ENCODE measurements around the gene GLIS1.
"Not testable (repeated sequence)": the region's sequence is repeated elsewhere in the genome, so short reads cannot be mapped to it uniquely, and the experiment has no call there.

Gene GLIS1

DNA sequence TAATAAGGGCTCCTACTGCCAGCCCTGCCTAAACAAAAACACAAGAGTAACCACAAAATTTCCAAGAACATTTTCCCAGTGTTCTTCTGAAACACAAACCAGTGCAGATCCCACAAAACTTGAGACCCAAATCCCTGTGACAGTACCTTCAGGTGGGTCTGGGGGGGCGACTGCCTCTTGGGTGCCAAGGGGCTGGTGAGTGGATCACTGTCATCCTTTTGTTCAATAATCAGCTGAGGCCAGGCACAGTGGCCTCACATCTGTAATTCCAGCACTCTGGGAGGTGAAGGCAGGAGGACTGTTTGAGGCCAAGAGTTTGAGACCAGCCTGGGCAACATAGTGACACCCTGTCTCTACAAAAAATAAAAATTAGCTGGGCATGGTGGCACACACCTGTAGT lies 87.6 kb downstream of the GLIS1 start:
- DNase-seq: no peak

DNA sequence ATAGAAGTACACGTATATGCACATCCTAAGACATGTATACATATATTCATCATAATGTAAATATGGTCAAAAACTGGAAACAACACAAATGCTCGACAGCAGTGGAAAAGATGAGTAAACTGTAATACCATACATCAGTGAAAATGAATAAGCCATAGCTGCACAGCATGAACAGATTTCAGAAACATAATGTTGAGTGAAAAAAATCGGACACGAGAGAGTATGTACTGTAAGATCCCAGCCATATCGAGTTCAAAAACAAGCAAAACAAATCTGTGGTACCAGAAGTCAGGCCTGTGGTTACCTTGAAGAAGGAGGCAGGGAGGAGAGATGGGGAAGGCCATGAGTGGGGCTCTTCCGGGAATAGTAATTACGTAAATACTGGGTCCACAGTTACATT lies 90.4 kb downstream of the GLIS1 start:
- no peak for DNase-seq

DNA sequence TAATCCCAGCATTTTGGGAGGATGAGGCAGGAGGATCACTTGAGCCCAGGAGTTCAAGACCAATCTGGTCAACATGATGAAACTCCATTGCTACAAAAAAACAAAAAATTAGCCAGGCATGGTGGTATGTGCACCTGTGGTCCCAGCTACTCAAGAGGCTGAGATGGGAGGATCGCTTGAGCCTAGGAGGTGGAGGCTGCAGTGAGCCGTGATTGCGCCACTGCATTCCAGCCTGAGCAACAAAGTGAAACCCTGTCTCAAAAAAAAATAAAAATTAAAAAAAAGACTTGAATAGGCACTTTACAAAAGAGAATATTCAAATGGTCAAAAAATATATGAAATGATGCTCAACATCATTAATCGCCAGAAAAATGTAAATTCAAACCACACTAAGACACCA lies 91.0 kb downstream of the GLIS1 start:
- not testable (repeated sequence) for DNase-seq

DNA sequence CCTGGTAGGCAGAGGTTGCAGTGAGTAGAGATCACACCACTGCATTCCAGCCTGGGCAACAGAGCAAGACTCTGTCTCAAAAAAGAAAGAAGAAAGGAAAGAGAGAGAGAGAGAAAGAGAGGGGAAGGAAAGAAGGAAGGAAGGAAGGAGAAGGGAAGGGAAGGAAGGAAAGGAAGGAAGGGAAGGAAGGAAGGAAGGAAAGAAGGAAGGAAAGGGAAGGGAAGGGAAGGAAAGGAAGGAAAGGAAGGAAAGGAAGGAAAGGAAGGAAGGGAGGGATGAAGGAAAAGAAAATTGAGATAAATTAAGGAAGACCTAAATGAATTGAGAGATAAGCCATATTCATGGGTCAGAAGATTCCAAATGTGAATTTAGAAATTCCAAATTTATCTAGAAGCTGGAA lies 92.2 kb downstream of the GLIS1 start:
- no peak for DNase-seq

DNA sequence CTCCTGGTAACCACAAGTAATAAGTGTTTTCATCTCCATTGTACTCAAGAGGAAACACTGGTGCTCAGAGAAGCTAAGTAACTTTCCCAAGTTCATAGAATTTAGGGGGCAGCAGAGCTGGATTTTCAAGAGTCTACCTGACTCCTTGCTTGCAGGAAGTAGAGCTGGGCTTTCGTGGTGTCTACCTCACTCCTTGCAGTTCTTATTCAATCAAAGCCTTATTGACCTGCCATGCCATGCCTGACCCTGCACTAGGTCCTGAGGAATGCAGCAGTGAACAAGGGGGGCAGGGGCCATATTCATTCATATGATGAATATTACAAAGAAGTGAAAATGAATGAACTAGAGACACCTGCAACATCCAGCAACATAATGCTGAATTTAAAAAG lies 93.3 kb downstream of the GLIS1 start:
- DNase-seq: no peak

DNA sequence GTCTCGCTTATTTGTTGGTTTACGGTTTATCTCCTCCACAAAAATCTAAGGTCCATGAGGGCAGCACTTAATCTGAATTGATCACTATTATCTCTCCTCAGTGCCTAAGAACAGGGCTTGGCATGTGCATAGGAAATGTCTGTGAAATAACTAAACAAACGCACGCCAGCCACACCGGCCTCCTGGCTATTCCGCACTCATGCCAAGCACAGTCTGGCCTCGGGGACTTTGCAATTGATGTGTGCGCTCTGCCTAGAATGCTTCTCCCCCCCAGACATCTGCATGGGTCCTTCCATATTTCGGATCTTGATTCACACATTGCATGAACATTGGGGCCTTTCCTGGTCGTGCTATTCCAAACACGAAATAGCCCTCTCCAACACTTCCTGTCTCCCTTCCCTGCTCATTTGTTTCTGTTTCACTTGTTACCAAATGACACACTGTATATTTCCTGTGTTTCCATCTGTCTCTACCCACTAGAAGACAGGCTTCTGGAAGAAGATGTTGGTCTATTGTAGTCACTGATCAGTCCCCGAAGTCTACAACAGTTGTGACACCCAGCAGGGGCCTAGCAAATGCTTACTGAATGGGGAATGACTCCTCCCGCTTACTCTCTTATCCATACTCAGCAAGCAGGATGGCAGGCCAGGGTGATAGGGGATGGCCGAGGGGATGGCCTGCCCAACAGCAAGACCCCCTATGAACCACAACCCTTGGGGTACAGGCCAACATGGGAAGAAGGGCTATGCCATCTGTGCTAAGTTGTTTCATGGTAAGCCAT lies 93.9 kb downstream of the GLIS1 start:
- no peak for DNase-seq

DNA sequence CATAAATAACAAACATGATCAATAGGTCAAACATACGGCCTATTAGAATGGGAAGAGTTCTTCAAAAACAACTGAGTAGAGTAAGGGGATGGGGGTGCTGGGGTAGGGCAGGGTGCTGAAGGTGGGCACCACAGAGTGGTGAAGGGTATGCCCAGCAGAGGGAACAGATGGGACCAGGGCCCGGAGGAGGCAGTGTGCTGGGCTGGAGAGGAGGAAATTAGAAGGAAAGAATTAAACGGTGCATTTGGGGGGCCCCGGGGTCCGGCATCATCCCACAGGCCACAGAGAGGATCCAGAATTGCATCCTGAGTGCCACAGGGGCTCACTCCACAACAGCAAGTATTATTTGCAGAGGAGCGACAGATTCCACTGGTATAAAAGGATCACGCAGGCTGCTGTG lies 94.5 kb downstream of the GLIS1 start:
- DNase-seq: no peak

DNA sequence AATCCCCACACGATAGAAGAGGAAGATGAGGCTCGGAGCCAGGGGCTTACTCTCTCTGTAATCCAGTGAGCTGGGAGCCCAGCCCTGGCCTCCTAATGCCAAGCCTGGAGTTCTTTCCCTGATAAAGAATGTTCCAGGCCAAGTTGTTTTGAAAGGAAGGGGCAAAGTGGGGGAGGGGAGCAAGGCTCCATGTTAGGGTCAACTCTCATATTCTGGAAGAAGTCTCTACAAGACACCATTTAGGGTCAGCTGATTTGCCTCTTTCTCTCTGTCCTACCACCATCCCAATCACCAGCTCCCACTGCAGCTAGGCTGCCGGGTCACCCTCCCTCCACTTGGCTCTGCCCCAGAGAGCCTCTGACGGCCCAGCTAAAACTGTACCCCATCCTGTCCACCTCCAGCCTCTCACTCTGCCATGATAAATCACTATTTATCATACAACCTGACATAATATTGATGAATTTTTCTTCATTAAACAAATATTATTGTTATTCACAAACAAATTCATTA lies 95.0 kb downstream of the GLIS1 start:
- no peak for DNase-seq

DNA sequence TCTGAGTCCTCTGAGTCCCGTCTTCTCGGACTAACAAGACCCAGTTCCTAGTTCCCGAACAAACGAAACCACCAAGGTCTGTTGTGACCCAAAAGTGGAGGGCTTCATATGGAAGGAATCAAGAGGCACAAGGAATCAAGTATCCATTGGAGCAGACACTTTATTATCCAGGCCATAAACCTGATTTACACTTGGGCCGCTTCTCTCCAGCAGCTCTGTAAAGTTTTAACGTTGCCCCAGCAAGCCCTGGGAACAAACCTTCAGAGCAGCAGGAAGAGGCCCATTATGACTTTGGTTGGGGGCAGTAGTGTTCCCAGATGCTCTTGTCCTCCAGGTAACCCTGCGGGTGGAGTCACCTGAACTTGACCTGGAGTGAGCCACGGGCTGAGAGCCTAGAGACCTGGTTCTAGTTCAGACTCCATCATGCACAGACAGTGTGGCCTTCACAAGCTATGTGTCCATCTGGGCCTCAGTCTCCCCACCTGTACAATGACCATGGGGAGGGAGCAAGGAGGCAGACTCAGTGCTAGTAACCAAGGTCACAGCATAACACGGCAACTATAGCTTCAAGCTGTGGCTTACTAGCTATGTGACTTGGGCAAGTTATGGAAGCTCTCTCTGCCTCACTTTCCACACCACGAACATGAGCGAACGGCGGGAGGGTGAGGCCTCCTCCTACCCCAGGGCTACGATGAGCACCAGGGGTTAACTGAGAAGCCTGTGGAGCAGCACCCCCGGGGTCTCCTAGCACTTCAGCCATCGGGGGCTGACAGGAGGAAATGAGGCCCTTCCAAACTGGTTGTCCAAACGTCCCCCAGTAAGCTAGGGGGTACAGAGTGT lies 95.7 kb downstream of the GLIS1 start:
- no peak for DNase-seq

DNA sequence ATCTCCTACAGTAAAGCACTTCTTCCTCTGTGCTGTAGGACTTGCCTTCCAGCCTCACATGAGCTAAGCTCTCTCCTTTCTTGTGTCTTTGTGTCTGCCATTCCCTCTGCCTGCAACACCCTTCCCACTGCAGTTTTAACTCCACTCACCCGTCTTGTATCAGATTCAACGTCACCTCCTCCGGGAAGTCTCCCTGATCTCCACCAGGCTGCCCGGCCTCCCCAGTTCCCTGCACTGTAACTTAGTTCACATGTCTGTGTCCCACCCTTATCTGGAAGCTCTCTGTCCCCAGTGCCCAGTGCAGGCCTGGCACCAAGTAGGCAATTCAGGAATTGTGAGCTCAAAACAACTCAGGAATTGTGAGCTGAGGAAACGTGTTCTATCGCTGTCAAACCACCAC lies 96.4 kb downstream of the GLIS1 start:
- DNase-seq: no peak

DNA sequence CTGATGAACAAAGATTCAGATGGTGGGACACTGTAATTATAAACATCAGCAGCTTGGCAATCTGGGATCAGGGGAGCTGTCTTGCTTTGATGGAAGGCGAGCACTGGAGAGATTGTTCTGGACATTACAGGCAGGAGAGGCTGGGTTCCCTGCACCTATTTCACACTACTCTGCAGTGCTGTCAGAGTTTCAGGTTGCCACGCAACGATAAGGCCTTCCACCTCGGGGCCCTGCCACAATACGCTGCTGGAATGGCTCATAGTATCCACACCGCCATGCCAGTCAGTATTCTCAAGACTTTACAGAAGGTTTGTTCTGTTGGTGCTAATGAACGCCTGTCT lies 96.8 kb downstream of the GLIS1 start:
- DNase-seq: no peak

DNA sequence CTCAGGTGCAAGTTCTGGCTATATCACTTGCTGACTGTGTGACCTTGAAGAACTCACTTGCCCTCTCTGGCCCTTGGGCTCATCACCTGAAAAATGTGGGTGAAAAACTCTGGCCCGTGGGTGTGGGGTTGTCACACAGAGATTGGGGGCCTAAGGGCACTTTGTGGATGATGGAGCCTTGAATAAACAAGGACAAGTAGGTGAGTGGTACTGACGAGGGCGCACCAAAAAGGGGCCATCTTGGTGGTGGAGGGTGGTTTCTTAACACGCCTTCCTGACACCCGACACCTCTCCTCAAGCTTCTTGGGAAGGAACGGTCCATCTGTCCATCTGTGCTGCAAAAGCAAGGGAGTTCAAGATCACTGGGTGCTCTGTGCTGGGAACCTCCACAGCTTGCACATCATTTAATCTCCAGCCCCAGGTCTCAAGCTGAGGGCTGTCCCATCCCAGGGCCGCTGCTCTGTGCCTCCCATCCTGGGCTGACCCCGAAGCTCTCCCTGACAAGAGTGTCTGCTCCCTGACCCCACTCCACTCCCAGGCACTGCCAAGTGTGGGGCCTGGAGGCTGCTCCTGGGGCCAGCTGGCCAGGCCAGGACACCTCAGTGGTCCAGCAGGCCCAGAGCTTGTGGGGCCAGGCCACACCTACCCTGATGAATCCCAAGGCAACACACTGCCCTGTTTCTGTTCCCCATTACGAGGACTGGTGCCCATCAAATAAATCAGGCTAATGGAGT lies 97.3 kb downstream of the GLIS1 start:
- DNase-seq: no peak

DNA sequence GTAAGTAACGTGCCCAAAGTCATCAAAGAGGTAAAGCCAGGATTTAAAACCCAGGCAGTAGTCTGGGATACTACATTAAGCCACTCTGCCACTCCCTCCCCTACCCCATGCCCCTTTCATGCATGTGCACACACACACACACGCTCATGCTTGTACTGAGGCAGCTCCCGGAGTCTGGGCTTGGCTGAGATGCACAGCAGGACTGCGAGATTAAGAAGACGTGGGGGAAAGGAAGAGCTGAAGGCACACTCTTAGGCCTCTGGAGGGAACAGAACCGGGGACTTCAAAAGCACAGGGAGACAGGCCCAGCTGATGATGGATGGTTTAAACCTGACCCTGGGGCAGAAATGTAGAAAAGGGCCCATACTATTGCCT lies 98.3 kb downstream of the GLIS1 start:
- no peak for DNase-seq

DNA sequence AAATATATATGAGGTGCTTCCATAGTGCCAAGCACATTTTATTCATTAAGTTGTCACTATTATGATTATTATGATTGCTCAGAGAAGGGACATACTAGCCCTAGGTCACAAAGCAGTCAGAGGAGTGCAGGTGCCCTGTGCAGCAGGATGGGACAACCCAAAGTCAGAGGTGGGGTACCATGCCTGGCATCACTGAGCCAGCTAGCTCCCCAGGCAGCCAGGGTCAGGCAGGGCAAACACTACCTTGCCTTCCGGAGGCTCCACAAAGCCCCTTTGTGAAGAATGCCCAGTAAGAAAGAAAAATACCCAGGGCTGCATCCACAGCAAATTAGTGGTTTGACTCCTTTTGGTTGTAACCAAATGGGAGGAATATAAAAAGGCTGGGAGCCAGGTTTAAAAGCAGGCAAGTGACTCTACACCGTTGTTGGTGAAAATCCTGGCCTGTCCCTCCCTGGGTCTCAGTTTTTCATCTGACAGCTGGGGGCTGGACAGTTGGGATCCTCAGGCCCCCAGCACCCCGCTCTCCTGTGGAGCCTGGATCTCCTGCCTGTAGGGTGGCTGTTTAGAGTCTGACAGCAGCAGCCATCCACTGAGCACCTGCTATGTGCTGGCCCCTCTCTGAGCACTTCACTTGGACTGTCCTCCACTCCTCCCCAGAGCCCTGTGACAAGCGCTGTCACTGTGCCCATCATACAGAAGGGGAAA lies 98.8 kb downstream of the GLIS1 start:
- no peak for DNase-seq

DNA sequence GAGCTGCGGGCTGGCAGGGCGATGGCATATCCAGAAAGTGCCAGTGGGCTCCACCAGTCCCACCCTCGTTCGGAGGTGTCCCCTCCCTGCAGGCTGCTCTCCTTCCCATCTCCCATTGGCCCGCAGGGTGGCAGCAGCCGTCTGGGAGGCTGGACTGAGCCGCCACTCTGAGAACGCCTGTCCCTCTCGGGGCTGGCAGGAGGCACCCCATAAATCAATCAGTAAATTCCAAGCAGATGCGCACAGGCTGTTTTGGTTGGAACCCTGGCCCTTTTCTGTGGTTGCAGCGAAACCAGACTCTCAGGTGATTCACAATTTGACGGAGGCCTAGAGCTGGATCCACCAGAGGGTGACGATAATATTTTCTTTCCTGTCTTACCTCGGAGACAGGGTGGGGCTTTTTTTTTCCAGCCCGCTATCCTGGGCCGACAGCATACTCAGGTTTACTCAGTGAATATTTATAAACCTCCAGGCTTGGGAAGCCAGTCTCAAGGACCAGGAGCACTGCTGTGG lies 99.7 kb downstream of the GLIS1 start:
- DNase-seq: no peak

DNA sequence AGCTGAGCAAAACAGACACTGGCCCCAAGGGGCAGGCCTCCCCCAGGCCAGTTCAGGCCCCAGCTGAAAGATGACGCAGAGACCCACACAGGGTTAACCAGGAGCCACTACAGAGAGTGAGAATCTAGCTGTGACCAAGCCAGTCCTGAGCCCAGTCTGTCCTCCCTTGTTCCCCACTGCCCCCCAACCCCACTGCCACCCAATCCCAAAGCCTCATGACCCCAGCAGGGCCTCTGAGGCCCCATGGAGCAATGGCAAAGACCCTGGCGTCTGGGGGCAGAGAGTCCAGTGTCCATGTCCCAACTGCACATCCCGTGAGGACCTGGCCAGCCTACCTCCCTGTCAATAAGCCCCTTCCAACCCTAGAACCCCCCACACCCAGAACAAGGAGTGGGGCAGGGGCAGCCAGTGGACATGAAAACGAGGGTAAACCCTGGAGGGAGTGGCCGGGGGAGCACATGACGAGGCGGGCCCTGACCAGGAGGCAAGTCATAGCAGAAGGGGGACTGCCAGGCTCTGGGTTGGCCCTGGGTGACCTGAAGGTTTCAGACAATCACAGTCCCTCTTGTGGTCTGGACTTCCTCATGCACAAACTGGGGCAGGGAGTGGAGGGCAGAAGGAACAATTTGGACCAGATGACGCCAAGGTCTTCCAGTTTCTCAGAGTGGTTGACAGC lies 100.5 kb downstream of the GLIS1 start:
- no peak for DNase-seq

DNA sequence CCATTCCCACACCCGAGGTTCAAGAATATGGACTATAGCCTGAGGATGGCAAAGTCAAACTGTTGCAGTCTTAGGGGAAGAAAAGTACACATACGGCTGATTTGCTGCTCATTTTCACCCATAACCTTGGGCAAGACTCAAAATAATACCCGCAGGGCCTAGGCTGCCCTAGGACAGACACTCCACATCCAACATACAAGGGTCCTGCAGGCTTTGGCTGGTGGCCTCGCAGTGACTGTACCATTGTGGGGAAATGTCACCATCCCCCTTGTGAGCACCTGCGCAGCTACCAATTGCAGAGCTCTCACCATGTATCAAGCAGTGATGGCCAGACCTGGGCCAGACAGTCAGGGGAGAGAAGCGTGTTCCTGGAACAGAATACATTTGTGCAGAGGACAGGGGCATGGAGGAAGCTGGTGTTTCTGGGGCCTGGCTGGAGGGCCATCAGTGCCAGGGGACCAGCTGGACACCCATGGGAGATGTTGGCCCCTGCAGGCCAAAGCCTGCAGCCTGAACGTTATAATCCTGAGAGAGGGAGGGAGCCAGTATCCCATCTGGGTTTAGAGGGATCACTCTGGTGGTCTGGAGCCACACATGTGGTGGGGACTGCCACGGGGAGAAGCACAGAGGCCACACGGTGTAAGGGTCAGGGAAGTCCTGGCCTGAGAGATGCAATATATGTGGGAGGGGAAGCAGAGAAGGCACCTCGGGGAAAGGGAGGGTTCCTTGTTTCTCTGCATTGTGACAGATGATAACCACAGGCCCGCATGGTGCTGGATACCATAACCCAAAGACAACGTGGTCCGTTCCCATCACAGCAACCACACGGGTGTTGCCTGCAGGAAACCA lies 101.2 kb downstream of the GLIS1 start:
- DNase-seq: no peak

DNA sequence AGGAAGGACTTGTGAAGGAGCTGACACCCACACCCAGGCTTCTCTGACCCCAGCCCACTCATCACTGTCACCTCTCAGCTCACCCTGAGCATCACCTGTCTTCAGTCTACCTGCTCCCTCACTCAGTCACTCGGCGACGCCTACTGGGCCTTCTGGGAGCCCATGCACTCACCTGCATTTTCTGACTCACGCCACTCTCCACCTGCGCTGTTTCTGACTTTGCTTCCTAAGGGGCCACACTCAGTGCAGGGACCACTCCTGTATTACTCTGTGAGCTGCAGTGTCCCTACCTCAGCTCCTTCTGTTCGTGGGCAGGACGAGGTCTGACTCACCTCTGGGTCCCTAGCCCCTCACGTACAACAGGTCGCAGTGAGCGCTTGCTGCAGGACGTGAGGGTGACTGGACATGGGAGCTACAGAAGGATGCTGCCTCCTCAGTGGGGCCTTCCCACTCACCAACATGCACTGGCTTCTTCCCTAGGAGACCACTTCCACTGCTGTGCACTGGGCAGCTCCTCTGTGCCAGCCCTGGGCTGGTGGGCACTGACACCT lies 102.3 kb downstream of the GLIS1 start:
- no peak for DNase-seq

DNA sequence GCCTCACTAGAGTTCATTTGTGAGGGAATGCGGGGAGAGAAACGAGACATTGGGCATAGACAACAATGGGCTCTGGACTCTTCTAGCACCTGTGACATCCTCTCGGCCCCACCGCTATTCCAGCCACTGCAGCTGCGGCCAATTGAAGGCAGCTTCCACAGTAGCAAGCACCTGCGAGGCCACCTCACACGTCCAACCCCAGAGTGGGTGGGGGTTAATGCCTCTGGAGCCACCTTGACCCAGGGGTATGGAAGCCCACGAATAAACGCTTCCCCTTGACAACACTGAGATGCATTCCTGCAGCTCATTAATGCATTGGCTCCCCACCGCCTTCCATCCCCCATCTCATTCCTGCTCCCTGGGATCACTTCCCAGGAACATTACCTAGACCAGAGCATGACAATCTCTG lies 104.4 kb downstream of the GLIS1 start:
- DNase-seq: no peak

DNA sequence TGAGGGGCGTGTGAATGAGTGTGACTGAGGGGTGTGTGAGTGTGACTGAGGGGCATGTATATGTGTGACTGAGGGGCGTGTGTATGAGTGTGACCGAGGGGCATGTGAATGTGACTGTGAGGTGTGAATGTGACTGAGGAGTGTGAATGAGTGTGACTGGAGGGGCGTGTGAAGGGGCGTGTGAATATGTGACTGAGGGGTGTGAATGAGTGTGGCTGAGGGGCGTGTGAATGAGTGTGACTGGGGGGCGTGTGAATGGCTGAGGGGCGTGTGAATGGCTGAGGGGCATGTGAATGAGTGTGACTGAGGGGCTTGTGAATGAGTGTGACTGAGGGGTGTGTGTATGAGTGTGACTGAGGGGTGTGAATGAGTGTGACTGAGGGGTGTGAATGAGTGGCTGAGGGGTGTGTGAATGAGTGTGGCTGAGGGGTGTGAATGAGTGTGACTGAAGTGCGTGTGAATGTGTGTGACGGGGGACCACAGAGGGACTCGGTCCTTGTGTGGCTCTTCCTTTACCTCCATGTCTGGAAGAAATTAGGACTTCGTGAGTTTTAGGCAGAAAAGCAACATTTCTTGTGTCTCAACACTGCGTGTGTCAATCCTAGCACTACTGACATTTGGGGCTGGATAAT lies 105.8 kb downstream of the GLIS1 start:
- DNase-seq: no peak

Data from hippocampal formation (tissue), 2 donors.